Neural cell (in vitro differentiated cells): ENCODE results near the gene ATP6V0A4. TPM values are rescaled to one million over a fixed set of nuclear protein-coding genes. Genes with fewer than 3 reads are reported as not detected.

Source experiments
- H2AFZ ChIP-seq: fragments of 200-600, 300-800 bp; sonication (generic), shearing (Covaris generic); 2 replicates; pipeline ENCODE4 v1.6.0; 2014; ENCODE audit warnings: low read depth, mild to moderate bottlenecking, antibody characterized with exemption, low read length, moderate library complexity
- H3F3A ChIP-seq: fragments of 200-600 bp; shearing (Covaris generic); 2 replicates; pipeline ENCODE4 v1.6.1; 2016; ENCODE audit warnings: mild to moderate bottlenecking, moderate library complexity, mixed read lengths, antibody characterized with exemption, low read length; ENCODE audit not compliant: insufficient read depth, poor library complexity, severe bottlenecking
- H3K27ac ChIP-seq: fragments of 200-600, 300-800 bp; sonication (generic), shearing (Covaris generic); 2 replicates; pipeline ENCODE4 v1.5.1; 2014; ENCODE audit warnings: mild to moderate bottlenecking, low read length, moderate library complexity
- H3K27me3 ChIP-seq: fragments of 300-800, 200-600 bp; sonication (generic), shearing (Covaris generic); 2 replicates; pipeline ENCODE4 v1.6.0; 2014; ENCODE audit warnings: mild to moderate bottlenecking, low read depth, low read length, moderate library complexity; ENCODE audit not compliant: insufficient read depth
- H3K36me3 ChIP-seq: fragments of 300-800, 200-600 bp; sonication (generic), shearing (Covaris generic); 2 replicates; pipeline ENCODE4 v1.5.1; 2014; ENCODE audit warnings: mild to moderate bottlenecking, antibody characterized with exemption, low read length, moderate library complexity; ENCODE audit not compliant: insufficient read depth
- H3K4me2 ChIP-seq: fragments of 300-800, 200-600 bp; sonication (generic), shearing (Covaris generic); 2 replicates; pipeline ENCODE4 v1.6.0; 2014; ENCODE audit warnings: mild to moderate bottlenecking, low read length
- H3K4me3 ChIP-seq: fragments of 300-800, 200-600 bp; sonication (generic), shearing (Covaris generic); 2 replicates; pipeline ENCODE4 v1.5.1; 2014; ENCODE audit warnings: mild to moderate bottlenecking, low read length, moderate library complexity
- H3K79me2 ChIP-seq: fragments of 200-600 bp; shearing (Covaris generic); replicated peaks from 2 replicates; pipeline ENCODE4 v1.6.0; 2014; ENCODE audit warnings: mild to moderate bottlenecking, low read length, moderate library complexity; ENCODE audit not compliant: insufficient read depth
- H3K9ac ChIP-seq: fragments of 300-800, 200-600 bp; sonication (generic), shearing (Covaris generic); 2 replicates; pipeline ENCODE4 v1.6.1; 2016; ENCODE audit warnings: mild to moderate bottlenecking, low read length, mixed read lengths
- H3K9me2 ChIP-seq: fragments of 200-600 bp; shearing (Covaris generic); 2 replicates; pipeline ENCODE4 v1.6.1; 2016; ENCODE audit warnings: mild to moderate bottlenecking, low read length, mixed read lengths; ENCODE audit not compliant: insufficient read depth
- H3K9me3 ChIP-seq: fragments of 200-600, 300-800 bp; sonication (generic), shearing (Covaris generic); 2 replicates; pipeline ENCODE4 v1.6.1; 2016; ENCODE audit warnings: mild to moderate bottlenecking, mixed run types, low read length, moderate library complexity, mixed read lengths
- H4K20me1 ChIP-seq: fragments of 200-600 bp; shearing (Covaris generic); 2 replicates; pipeline ENCODE4 v1.6.1; 2016; ENCODE audit warnings: mild to moderate bottlenecking, mixed run types; ENCODE audit not compliant: insufficient read depth
- EP300 ChIP-seq: fragments of 450-650 bp; conservative IDR thresholded peaks from 2 replicates; pipeline ENCODE4 v1.6.1; 2014; ENCODE audit warnings: antibody characterized with exemption, mild to moderate bottlenecking, moderate library complexity; ENCODE audit not compliant: poor library complexity, severe bottlenecking
- EZH2 ChIP-seq: fragments of 200-600, 300-800 bp; shearing (Covaris generic), sonication (generic); IDR thresholded peaks from 2 replicates; pipeline ENCODE4 v1.6.1; 2014; ENCODE audit warnings: antibody characterized with exemption, low read length, borderline replicate concordance, mild to moderate bottlenecking; ENCODE audit not compliant: insufficient read depth, poor library complexity, severe bottlenecking
- MXI1 ChIP-seq: fragments of 450-650 bp; conservative IDR thresholded peaks from 2 replicates; pipeline ENCODE4 v1.6.1; 2014; ENCODE audit warnings: antibody characterized with exemption, mild to moderate bottlenecking; ENCODE audit not compliant: poor library complexity, severe bottlenecking
- POLR2AphosphoS5 ChIP-seq: IDR thresholded peaks from 2 replicates; pipeline ENCODE4 v1.6.1; 2012
- RAD21 ChIP-seq: fragments of 450-650 bp; conservative IDR thresholded peaks from 2 replicates; pipeline ENCODE4 v1.6.1; 2014; ENCODE audit warnings: antibody characterized with exemption, mild to moderate bottlenecking, moderate library complexity
- SMC3 ChIP-seq: fragments of 450-650 bp; conservative IDR thresholded peaks from 2 replicates; pipeline ENCODE4 v1.6.1; 2014; ENCODE audit warnings: antibody characterized with exemption, mild to moderate bottlenecking, moderate library complexity; ENCODE audit not compliant: poor library complexity
- TAF1 ChIP-seq: IDR thresholded peaks from 2 replicates; pipeline ENCODE4 v1.6.1; 2012; ENCODE audit warnings: low read depth
- polyA plus RNA-seq: library from polyadenylated mRNA; depleted of rRNA; stranded (reverse); fragments of >200 nt; gene quantifications from 2 replicates; pipeline ENCODE4 v1.2.3, GENCODE V29; 2014
- TF ChIP-seq, protein P1 (sequence below): fragments of 450-650 bp; IDR thresholded peaks from 2 replicates; pipeline ENCODE4 v1.5.1; 2014; ENCODE audit warnings: antibody characterized with exemption, mild to moderate bottlenecking, moderate library complexity; ENCODE audit not compliant: poor library complexity, severe bottlenecking
- TF ChIP-seq, protein P2 (sequence below): IDR thresholded peaks from 2 replicates; pipeline ENCODE4 v1.6.1; 2012; ENCODE audit warnings: borderline replicate concordance

Gene ATP6V0A4
- polyA plus RNA-seq, 1 donor from 2014 or later, result 0.81 TPM

DNA sequence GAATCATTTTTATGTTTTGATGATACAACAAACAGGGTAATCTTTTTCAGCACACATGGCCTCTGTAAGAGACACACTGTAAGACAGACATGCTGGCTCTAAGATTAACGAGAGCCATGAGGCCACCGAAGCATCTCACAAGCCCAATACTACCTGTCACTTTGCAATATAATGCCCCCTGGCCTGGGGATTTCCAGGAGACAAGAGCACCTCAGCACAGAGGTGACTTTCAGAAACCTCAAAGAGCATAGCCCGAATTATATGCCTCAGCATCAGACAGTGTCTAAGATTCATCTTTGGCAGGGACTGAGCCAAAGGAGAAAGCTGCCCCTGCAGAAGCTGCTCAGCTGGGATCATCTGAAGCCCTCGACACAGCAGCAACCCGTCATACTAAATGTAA lies 44.4 kb downstream of the ATP6V0A4 start:
- no peaks in the 10 kb centered on the region for H4K20me1 ChIP-seq
- H3K9me3 ChIP-seq, result no peaks in the 10 kb centered on the region
- no peak overlapping the region for H3K4me3 ChIP-seq
- no peaks in the 10 kb centered on the region for H3K27me3 ChIP-seq
- no peaks in the 10 kb centered on the region for H3K79me2 ChIP-seq
- H3K27ac ChIP-seq, result no peak overlapping the region
- H3K9me2 ChIP-seq, result no peaks in the 10 kb centered on the region
- H2AFZ ChIP-seq, result no peak overlapping the region
- H3F3A ChIP-seq, result no peaks in the 10 kb centered on the region
- H3K9ac ChIP-seq, result no peak overlapping the region
- TF ChIP-seq MXI1, result no peak
- TF ChIP-seq EP300, result no peak
- no peak for TF ChIP-seq POLR2AphosphoS5
- no peak for TF ChIP-seq TAF1
- TF ChIP-seq, protein P1, sequence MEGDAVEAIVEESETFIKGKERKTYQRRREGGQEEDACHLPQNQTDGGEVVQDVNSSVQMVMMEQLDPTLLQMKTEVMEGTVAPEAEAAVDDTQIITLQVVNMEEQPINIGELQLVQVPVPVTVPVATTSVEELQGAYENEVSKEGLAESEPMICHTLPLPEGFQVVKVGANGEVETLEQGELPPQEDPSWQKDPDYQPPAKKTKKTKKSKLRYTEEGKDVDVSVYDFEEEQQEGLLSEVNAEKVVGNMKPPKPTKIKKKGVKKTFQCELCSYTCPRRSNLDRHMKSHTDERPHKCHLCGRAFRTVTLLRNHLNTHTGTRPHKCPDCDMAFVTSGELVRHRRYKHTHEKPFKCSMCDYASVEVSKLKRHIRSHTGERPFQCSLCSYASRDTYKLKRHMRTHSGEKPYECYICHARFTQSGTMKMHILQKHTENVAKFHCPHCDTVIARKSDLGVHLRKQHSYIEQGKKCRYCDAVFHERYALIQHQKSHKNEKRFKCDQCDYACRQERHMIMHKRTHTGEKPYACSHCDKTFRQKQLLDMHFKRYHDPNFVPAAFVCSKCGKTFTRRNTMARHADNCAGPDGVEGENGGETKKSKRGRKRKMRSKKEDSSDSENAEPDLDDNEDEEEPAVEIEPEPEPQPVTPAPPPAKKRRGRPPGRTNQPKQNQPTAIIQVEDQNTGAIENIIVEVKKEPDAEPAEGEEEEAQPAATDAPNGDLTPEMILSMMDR, result no peak
- TF ChIP-seq SMC3, result no peak
- TF ChIP-seq EZH2, result no peak
- TF ChIP-seq, protein P2, sequence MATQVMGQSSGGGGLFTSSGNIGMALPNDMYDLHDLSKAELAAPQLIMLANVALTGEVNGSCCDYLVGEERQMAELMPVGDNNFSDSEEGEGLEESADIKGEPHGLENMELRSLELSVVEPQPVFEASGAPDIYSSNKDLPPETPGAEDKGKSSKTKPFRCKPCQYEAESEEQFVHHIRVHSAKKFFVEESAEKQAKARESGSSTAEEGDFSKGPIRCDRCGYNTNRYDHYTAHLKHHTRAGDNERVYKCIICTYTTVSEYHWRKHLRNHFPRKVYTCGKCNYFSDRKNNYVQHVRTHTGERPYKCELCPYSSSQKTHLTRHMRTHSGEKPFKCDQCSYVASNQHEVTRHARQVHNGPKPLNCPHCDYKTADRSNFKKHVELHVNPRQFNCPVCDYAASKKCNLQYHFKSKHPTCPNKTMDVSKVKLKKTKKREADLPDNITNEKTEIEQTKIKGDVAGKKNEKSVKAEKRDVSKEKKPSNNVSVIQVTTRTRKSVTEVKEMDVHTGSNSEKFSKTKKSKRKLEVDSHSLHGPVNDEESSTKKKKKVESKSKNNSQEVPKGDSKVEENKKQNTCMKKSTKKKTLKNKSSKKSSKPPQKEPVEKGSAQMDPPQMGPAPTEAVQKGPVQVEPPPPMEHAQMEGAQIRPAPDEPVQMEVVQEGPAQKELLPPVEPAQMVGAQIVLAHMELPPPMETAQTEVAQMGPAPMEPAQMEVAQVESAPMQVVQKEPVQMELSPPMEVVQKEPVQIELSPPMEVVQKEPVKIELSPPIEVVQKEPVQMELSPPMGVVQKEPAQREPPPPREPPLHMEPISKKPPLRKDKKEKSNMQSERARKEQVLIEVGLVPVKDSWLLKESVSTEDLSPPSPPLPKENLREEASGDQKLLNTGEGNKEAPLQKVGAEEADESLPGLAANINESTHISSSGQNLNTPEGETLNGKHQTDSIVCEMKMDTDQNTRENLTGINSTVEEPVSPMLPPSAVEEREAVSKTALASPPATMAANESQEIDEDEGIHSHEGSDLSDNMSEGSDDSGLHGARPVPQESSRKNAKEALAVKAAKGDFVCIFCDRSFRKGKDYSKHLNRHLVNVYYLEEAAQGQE, result no peak
- no peak for TF ChIP-seq RAD21
- no peak overlapping the region for H3K4me2 ChIP-seq
- H3K36me3 ChIP-seq, result no peaks in the 10 kb centered on the region

DNA sequence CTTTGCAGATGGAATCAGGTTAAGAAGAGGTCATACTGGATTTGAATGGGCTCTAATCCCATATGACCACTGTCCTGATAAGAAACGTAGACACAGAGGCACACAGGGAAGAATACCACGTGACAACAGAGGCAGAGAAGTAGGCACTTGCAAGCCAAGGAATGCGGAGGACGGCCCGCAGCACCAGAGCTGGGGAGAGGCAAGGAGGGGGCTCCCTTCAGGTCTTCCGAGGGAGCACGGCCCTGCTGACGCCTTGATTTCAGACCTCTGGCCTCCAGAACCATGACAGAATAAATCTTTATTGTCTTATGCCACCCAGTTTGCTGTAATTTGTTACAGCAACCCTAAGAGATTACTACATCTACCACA lies 44.9 kb downstream of the ATP6V0A4 start:
- Histone ChIP-seq H3K79me2 (no peaks in the 10 kb centered on the region), H3K9me2 (no peaks in the 10 kb centered on the region), H3K9me3 (no peaks in the 10 kb centered on the region), H3K4me3 (no peak overlapping the region), H3K9ac (no peak overlapping the region), H3K4me2 (no peak overlapping the region), H3F3A (no peaks in the 10 kb centered on the region), H2AFZ (no peak overlapping the region), H4K20me1 (no peaks in the 10 kb centered on the region), H3K36me3 (no peaks in the 10 kb centered on the region), H3K27me3 (no peaks in the 10 kb centered on the region), H3K27ac (no peak overlapping the region)
- TF ChIP-seq MXI1, result no peak
- TF ChIP-seq, protein P1, result no peak
- no peak for TF ChIP-seq SMC3
- TF ChIP-seq TAF1, result no peak
- TF ChIP-seq RAD21, result no peak
- TF ChIP-seq, protein P2, result no peak
- TF ChIP-seq EZH2, result no peak
- no peak for TF ChIP-seq POLR2AphosphoS5
- no peak for TF ChIP-seq EP300
